GM20431 (cell line): Measurements from ENCODE around the gene ABCB10.
"Not testable (repeated sequence)": the region's sequence is repeated elsewhere in the genome, so short reads cannot be mapped to it uniquely, and the experiment has no call there.

Experiments
- in situ Hi-C: fragments of 300-500 bp; cut with MseI, MboI; formaldehyde crosslinking; loops from one replicate; pipeline ENCODE4 v1.15.0; 2020; ENCODE audit warnings: low sequenced_read_pairs; ENCODE audit not compliant: unreplicated experiment

ABCB10 gene

DNA sequence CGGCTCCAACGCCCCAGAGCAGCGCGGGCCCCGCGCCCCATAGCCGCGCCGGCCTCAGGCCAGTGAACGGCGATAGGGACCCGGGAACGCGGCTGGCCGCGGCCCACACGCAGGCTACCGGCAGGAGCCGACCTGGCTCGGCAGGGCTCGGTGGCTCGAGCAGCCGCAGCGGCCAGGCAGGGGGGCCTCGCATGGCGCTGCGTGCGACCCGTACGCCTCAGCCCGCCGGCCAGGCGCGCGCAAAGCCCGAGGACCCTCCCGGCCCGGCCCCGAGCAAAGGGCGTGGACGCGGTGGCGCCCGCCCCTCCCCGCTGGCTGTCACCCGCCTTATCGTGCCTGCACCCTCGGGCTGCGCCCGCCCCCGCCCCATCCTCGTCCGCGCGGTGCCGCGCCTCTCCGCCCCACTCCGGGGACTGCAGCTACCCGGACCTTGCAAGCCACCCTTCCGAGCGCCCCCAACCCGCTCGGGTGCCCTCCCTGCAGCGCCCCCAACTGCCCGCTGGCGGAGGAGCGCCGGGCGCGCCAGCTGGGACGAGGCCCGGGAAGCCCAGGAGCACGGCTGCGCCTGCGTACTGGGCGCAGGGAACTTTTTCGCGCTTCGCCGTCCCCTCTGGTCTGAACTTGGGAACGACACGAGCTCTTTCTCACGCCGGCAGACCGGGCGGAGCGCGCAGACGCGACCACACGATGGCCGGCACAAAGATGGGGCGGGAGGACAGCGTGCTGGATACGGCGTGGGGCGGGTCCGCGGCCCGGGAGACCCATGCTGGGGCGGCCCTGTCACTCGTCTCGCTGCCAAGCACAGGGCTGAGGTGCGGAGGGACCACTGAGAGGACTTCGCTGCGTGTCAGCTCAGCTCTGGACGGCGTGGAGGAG is at the start of gene ABCB10:
ABCB10 (minus strand) TSS at position 248 of the 876 bp plus-strand sequence; CDS start at position 193, 55 bp downstream.
- in situ Hi-C loops: no loop called here

GRCh38 chr1:229607370-229607769 is 48.9 kb upstream of the ABCB10 start:
- in situ Hi-C loops: no loop called here

DNA sequence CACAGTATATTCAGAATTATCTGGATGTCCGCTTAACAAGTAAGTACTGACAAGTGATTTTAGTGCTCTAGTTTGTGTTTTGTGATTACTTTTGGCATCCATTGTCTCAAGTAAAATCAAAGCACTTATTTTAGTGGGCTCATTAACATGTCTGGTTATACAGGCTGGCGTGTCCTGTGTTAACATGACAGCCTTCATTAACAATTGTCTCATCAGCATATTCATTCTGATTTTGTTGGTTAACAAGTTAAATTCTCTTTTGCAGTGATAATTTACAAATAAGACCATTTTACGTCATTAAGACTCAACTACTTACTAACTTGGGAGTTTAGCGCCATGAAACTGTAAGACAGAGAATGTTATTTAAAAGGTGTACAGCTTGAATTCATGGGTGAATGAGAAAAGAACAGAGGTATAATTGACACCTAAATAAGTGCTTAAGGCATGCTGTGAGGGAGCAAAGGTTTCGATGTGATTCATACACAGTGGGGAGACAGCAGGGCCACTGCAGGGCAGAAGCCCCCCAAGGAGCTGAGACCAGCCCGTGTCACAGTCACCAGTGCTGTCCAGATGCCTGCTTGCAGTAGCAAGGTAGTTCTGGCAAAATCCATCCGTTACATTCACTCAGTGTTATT is 45.0 kb upstream of the ABCB10 start:
- in situ Hi-C loops: no loop called here

DNA sequence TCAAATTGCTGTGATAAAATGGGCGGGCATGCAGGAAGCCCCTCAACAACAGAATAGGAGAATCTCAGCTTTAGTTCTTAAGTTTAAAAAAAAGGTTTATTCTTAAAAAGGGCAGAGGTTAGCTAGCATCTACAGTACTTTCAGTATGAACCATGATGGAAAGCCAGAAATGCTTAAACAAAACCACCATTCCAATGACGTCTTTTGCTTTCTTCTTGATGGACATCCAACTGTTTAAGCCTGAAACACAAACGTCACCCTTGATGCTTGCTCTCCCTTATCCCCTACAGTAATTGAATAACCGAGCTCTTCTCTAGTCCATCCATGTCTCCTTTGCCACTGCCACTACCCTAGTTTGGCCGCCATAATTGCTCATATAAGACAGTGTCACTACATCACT is 41.7 kb upstream of the ABCB10 start:
- in situ Hi-C loops: no loop called here

DNA sequence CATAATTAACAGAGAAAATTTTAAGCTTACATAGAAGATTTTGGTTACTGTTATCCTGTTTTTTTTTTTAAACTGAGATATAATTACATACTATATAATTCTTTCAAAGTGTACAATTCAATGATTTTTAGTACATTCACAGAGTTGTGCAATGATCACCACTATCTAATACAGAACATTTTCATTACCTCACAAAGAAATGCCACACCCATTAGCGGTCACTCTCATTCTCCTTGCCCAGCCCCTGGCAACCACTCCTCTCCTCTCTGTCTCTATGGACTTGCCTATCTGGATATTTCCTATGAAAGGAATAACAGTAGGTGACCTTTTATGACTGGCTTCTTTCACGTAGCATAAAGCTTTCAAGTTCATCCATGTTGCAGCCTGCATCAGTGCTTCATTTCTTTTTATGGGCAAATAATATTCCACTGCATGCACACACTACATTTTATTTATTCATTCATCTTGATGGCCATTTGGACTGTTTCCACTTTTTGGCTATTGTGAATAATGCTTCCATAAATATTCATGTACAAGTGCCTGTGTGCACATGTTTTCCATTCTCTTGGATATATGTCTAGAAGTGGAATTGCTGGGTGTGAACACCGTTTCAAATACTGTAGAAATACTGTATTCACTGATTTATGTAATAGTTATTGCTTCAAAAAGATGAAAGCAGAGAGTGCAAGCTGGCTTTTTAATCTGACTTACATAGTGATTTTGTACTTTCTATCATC is 40.9 kb upstream of the ABCB10 start:
- in situ Hi-C loops: no loop called here

GRCh38 chr1:229597877-229598276 is 39.4 kb upstream of the ABCB10 start:
- in situ Hi-C loops: no loop called here

GRCh38 chr1:229596925-229597699 is 38.6 kb upstream of the ABCB10 start:
- in situ Hi-C loops: no loop called here

DNA sequence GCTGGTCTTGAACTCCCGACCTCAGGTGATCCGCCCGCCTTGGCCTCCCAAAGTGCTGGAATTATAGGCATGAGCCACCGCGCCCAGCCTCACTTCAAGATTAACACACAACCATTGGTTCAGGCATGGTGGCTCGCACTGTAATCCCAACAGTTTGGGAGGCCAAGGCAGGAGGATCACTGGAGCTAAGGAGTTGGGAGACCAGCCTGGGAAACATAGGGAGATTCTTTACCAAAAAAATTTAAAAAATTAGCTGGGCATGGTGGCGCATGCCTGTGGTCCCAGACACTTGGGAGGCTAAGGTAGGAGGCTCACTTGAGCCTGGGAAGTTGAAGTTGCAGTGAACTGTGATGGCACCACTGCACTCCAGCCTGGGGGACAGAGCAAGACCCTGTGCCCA is 37.4 kb upstream of the ABCB10 start:
- in situ Hi-C loops: not testable (repeated sequence)

GRCh38 chr1:229594227-229595008 is 35.9 kb upstream of the ABCB10 start:
- in situ Hi-C loops: no loop called here

- in situ Hi-C loops: no loop called here
These were observed 35.3 kb upstream of the ABCB10 start for GRCh38 chr1:229593800-229594199.

DNA sequence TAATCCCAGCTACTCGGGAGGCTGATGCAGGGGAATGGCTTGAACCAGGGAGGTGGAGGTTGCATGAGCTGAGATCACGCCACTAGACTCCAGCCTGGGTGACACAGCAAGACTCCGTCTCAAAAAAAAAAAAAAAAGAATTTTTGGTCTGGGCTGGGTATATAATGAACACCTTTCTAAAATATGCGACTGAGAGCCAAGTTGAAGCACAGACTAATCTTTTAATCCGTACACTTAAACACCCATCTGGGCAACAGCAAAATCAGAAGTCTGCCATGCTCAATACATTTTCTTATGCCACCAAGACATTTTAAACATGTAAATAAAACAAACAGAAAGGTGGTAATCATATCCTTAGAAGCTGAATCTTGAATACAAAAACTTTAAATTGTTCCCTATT is 31.6 kb upstream of the ABCB10 start:
- in situ Hi-C loops: no loop called here

- in situ Hi-C loops: no loop called here
These were observed 26.8 kb upstream of the ABCB10 start for GRCh38 chr1:229585338-229585737.

- in situ Hi-C loops: no loop called here
These were observed 24.2 kb upstream of the ABCB10 start for GRCh38 chr1:229582715-229583114.

DNA sequence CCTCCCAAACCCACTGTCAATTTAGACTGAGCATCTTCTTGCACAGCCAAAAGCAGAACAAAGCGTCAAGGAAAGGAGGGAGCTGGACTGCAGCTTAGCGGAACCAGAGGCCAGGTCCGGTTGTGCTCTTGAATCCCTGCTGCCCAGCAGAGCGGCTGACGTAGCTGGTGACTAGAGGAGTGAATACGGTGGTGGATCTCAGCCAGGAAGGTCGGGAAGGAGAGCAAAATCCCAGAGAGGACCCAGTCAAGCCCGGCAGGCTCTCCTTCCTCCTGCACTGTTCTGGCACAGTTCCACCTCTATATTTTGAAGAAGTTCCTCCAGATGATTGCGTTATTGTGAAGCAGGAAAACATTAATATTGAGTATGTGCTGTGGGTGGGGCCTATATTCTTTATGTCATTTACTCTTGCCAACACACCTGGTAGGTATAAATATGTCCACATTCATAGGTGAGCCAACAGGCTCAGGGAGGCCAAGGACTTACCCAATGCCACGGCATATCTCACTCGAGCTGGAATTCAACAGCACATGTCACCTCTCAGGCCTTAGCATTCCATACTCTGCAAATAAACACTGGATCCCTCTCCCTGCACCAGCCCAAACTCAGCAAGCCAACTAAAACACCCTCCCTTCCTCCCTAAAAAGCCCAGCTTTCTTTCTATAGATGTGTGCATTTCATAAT is 23.6 kb upstream of the ABCB10 start:
- in situ Hi-C loops: no loop called here

DNA sequence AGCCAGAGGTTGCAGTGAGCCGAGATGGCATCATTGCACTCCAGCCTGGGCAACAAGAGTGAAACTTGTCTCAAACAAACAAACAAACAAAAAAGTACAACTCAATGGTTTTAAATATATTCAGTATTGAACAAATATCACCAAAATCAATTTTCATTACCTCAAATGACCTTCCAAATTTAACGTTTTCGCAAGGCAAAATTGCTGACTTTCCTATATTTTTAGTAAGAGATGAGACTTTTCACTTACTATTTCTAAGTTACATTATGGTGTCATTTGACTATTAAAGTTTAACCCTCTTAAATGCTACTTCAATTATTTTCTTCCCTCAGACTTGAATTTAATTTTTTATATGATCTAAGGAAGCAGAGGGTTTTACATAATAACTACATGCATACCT is 23.0 kb upstream of the ABCB10 start:
- in situ Hi-C loops: no loop called here

DNA sequence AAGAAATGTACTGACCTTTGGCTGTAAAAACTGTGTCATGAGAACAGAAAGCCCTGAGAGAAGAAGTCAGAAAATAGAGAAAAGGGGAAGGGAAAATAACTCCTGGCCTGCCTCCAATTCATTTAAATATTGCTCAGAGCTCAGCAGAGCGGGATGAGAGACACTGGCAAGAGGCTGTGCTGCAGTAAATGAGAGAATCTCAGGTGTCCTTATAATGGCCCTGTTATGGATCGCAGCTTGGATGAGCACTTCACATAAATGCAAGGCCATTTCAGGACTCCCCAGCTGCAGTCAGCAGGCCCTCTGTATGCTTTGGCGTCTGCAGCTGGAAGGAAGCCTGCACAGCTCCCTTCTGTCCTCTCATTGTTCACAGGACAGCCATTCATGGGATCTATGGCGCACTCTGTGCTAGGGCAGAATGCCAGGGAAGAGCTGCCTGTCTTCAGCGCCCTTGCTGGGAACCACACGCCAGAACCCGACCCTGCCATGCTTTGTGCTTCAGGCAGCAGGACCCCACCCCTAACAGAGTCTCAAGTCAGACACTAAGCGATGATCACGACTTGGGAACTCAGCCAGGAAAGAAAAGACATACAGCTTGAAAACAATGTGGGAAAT is 20.7 kb upstream of the ABCB10 start:
- in situ Hi-C loops: no loop called here

DNA sequence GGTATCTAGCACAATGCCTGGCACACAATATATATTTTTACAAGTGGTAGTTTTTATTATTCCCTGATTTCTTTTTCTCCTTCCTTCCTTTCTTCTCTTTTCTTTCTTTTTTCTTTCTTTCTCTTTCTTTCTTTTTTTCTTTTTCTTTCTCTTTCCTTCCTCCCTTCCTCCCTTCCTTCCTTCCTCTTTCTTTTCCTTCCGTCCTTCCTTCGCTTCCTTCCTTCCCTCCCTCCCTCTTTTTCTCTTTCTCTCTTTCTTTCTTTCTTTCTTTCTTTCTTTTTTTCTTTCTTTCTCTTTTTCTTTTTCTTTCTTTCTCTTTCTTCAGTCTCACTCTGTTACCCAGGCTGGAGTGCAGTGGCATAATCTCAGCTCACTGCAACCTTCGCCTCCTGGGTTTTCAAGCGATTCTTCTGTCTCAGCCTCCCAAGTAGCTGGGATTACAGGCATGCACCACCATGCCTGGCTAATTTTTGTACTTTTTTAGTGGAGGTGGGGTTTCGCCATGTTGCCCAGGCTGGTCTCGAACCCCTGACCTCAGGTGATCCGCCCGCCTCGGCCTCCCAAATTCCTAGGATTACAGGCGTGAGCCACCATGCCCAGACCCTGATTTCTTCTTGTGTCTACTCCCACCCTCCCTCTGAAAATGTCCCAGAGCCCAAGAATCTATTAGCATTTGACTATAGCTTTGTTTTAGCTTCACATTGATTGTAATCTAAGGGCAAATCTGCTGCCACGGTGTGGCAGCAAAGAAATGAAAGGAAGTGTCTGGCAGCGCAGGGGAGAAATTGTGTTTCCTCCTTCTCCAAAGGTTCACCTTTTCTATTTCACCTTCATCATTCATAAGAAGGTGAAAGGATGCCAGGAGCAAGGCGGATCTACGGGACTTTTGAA is 19.9 kb upstream of the ABCB10 start:
- in situ Hi-C loops: no loop called here
